HepG2 (cell line): Measurements from ENCODE around the gene ITPR1. TPM values are rescaled to one million over a fixed set of nuclear protein-coding genes. Genes with fewer than 3 reads are reported as not detected.

ENCODE experiments used
- CENPBD1 ChIP-seq: sonication (generic); formaldehyde crosslinking; IDR thresholded peaks from 2 replicates; pipeline ENCODE4 v1.8.0; 2022; ENCODE audit warnings: missing genetic modification reagents, low read depth, mild to moderate bottlenecking, borderline replicate concordance
- DNMT1 ChIP-seq: sonication (generic); formaldehyde crosslinking; IDR thresholded peaks from 2 replicates; pipeline ENCODE4 v1.5.1; 2020; ENCODE audit warnings: mild to moderate bottlenecking, missing genetic modification reagents
- EEA1 ChIP-seq: sonication (generic); formaldehyde crosslinking; IDR thresholded peaks from 2 replicates; pipeline ENCODE4 v1.5.1; 2020; ENCODE audit warnings: mild to moderate bottlenecking, missing genetic modification reagents, borderline replicate concordance
- ETV6 ChIP-seq: sonication (generic); formaldehyde crosslinking; conservative IDR thresholded peaks from 2 replicates; pipeline ENCODE4 v1.4.0; 2020; ENCODE audit warnings: missing genetic modification reagents
- MAFG ChIP-seq: sonication (generic); formaldehyde crosslinking; IDR thresholded peaks from 2 replicates; pipeline ENCODE4 v1.5.1; 2020; ENCODE audit warnings: mild to moderate bottlenecking, missing genetic modification reagents
- MIER2 ChIP-seq: IDR thresholded peaks from 2 replicates; pipeline ENCODE4 v1.6.1; 2016; ENCODE audit warnings: missing biosample characterization, missing genetic modification reagents
- MNT ChIP-seq: fragments of 450-650 bp; IDR thresholded peaks from 2 replicates; pipeline ENCODE4 v1.6.1; 2016
- MXD4 ChIP-seq: IDR thresholded peaks from 2 replicates; pipeline ENCODE4 v1.6.1; 2016; ENCODE audit warnings: mild to moderate bottlenecking, missing biosample characterization, missing genetic modification reagents
- NCOA1 ChIP-seq: sonication (generic); formaldehyde crosslinking; IDR thresholded peaks from 2 replicates; pipeline ENCODE4 v1.9.0; 2021; ENCODE audit warnings: missing genetic modification reagents
- ONECUT2 ChIP-seq: sonication (generic); formaldehyde crosslinking; IDR thresholded peaks from 2 replicates; pipeline ENCODE4 v1.4.0; 2020; ENCODE audit warnings: missing genetic modification reagents
- RFXANK ChIP-seq: IDR thresholded peaks from 2 replicates; pipeline ENCODE4 v1.6.1; 2016
- RFXAP ChIP-seq: sonication (generic); formaldehyde crosslinking; IDR thresholded peaks from 2 replicates; pipeline ENCODE4 v1.4.0; 2020; ENCODE audit warnings: missing genetic modification reagents, borderline replicate concordance
- SUZ12 ChIP-seq: fragments of 150-350 bp; IDR thresholded peaks from 2 replicates; pipeline ENCODE4 v1.6.1; 2014; ENCODE audit warnings: low read depth, low read length
- ZBTB34 ChIP-seq: sonication (generic); formaldehyde crosslinking; IDR thresholded peaks from 2 replicates; pipeline ENCODE4 v1.8.0; 2022; ENCODE audit warnings: mild to moderate bottlenecking, missing genetic modification reagents
- ZC3H4 ChIP-seq: sonication (generic); formaldehyde crosslinking; IDR thresholded peaks from 2 replicates; pipeline ENCODE4 v1.4.0; 2020; ENCODE audit warnings: missing genetic modification reagents, borderline replicate concordance
- ZNF205 ChIP-seq: IDR thresholded peaks from 2 replicates; pipeline ENCODE4 v1.6.1; 2018; ENCODE audit warnings: missing biosample characterization, missing genetic modification reagents
- ZNF274 ChIP-seq: sonication (generic); formaldehyde crosslinking; IDR thresholded peaks from 2 replicates; pipeline ENCODE4 v1.5.1; 2020; ENCODE audit warnings: mild to moderate bottlenecking, missing genetic modification reagents
- ZNF333 ChIP-seq: sonication (generic); formaldehyde crosslinking; IDR thresholded peaks from 2 replicates; pipeline ENCODE4 v1.4.0; 2020; ENCODE audit warnings: mild to moderate bottlenecking, missing genetic modification reagents, borderline replicate concordance
- ZNF383 ChIP-seq: sonication (generic); formaldehyde crosslinking; IDR thresholded peaks from 2 replicates; pipeline ENCODE4 v1.4.0; 2020; ENCODE audit warnings: missing genetic modification reagents, mild to moderate bottlenecking, borderline replicate concordance
- ZNF530 ChIP-seq: sonication (generic); formaldehyde crosslinking; IDR thresholded peaks from 2 replicates; pipeline ENCODE4 v1.5.0; 2020; ENCODE audit warnings: low read depth, mild to moderate bottlenecking, missing genetic modification reagents
- ZNF644 ChIP-seq: IDR thresholded peaks from 2 replicates; pipeline ENCODE4 v1.6.1; 2016; ENCODE audit warnings: low read depth
- ZNF749 ChIP-seq: sonication (generic); formaldehyde crosslinking; IDR thresholded peaks from 2 replicates; pipeline ENCODE4 v1.8.0; 2022; ENCODE audit warnings: mild to moderate bottlenecking, missing genetic modification reagents, moderate library complexity, borderline replicate concordance
- ZNF777 ChIP-seq: sonication (generic); formaldehyde crosslinking; IDR thresholded peaks from 2 replicates; pipeline ENCODE4 v1.4.0; 2020; ENCODE audit warnings: missing genetic modification reagents
- ZNF879 ChIP-seq: sonication (generic); formaldehyde crosslinking; IDR thresholded peaks from 2 replicates; pipeline ENCODE4 v1.8.1; 2023; ENCODE audit warnings: missing genetic modification reagents
- ZSCAN5A ChIP-seq: sonication (generic); formaldehyde crosslinking; IDR thresholded peaks from 2 replicates; pipeline ENCODE4 v1.8.0; 2022; ENCODE audit warnings: mild to moderate bottlenecking, missing genetic modification reagents, borderline replicate concordance
- polyA plus RNA-seq, 8 experiments: library from polyadenylated mRNA; depleted of rRNA in 3 of 8; stranded (reverse) in 7 of 8; unstranded in 1 of 8; fragments of >200 nt; fragmentation: Illumina TruSeq in 4 of 8; extraction: Trizol in 4 of 8; gene quantifications; 2 replicates each; pipeline versions ENCODE4 v1.2.1 to v1.2.3, GENCODE V29; 2011 to 2016; ENCODE audit warnings: low read depth in 4 of 8, missing spikeins in 1 of 8, mixed read lengths in 1 of 8; ENCODE audit not compliant: insufficient read depth in 1 of 8
- total RNA-seq, 5 experiments: library from RNA; depleted of rRNA; stranded (reverse); fragments of >200 nt; fragmentation: Illumina TruSeq; extraction: Trizol; gene quantifications; 2 replicates each; pipeline ENCODE4 v1.2.3, GENCODE V29; 2016; ENCODE audit warnings: low read depth in 1 of 5
- TF ChIP-seq, protein P1 (sequence below): IDR thresholded peaks from 2 replicates; pipeline ENCODE4 v1.6.1; 2016

ITPR1 gene
- total and polyA plus RNA-seq, 2 of the 13 experiments (the other 11 are each of a cell fraction or from before 2014, with no cell fraction given) = 10.0 to 11.4 TPM

DNA sequence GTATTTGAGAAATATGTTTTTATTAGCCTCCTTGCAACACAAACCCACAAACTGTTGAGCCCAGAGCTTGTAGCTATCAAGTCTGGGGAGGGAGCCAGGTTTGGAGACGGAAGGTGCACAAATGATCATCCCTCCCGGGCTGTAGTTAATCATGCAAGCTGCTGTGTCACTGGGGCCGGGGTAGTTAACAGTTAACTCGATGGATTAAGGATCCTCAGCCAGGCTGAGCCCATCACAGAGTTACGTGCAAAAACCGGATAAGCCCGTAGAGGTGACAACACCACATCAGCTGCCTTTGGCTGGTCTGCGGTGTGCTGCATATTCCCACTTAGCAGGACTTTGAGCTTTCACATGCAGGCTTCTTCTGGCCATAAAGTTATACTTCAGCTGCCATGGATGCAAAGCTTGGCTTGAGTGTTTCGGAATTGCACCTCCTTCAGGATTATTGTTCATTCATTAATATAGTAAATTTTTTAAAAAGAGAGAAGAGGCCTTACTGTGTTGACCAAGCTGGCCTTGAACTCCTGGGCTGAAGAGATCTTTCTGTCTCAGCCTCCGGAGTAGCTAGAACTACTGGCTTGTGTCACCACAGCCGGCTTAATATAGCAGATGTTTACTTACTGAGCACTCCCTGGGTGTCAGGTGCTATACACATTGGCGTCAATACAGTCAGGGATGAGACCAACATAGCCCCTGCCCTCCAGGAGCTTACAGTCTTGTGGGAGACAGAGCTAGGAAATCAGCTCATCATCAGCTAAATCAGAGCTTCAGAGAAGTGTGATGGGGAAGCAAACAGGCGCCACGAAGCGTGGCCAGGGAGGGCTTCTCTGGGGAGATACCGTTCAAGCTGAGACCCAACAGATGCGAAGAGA lies 259.3 kb downstream of the ITPR1 start (continued):
- no peak for TF ChIP-seq ZNF777 (CRISPR knock-in tag)
- TF ChIP-seq ZC3H4 (CRISPR knock-in tag) = no peak
- no peak for TF ChIP-seq MNT
- no peak for TF ChIP-seq NCOA1
- peak; percentile 69; the same call in 1 of the 2 replicates for TF ChIP-seq MIER2 (CRISPR knock-in tag)
- no peak for TF ChIP-seq ETV6 (CRISPR knock-in tag)
- no peak for TF ChIP-seq DNMT1
- TF ChIP-seq ZNF530 (CRISPR knock-in tag) = no peak
- TF ChIP-seq EEA1 (CRISPR knock-in tag) = no peak
- TF ChIP-seq ZNF879 = no peak; the same call in 1 of the 2 replicates
- peak; percentile 42; the same call in 1 of the 2 replicates for TF ChIP-seq ZNF749
- no peak for TF ChIP-seq ZNF274
- TF ChIP-seq SUZ12 = no peak
- peak; percentile 53; the same call in 1 of the 2 replicates for TF ChIP-seq ZNF644 (CRISPR knock-in tag)
- TF ChIP-seq ZNF333 (CRISPR knock-in tag) = no peak
- TF ChIP-seq RFXANK (CRISPR knock-in tag) = no peak
- TF ChIP-seq RFXAP (CRISPR knock-in tag) = peak; percentile 62; the same call in 1 of the 2 replicates
- no peak for TF ChIP-seq ONECUT2
- no peak for TF ChIP-seq ZSCAN5A (CRISPR knock-in tag)
- TF ChIP-seq MXD4 (CRISPR knock-in tag) = 0 out of 2 replicates have a peak, but pooled peaks have one; percentile 15
- TF ChIP-seq ZNF383 (CRISPR knock-in tag) = no peak; the same call in 1 of the 2 replicates
- TF ChIP-seq CENPBD1 (CRISPR knock-in tag) = no peak
- peak; percentile 43; the same call in 1 of the 2 replicates for TF ChIP-seq ZNF205 (CRISPR knock-in tag)
- no peak for TF ChIP-seq MAFG (CRISPR knock-in tag)
- TF ChIP-seq, protein P1, sequence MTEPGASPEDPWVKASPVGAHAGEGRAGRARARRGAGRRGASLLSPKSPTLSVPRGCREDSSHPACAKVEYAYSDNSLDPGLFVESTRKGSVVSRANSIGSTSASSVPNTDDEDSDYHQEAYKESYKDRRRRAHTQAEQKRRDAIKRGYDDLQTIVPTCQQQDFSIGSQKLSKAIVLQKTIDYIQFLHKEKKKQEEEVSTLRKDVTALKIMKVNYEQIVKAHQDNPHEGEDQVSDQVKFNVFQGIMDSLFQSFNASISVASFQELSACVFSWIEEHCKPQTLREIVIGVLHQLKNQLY (CRISPR knock-in tag) = no peak; the same call in none of the 2 replicates
- TF ChIP-seq ZBTB34 = no peak; the same call in 1 of the 2 replicates
